WTC11 (cell line): Measurements from ENCODE around the gene SLCO1A2. TPM values are rescaled to one million over a fixed set of nuclear protein-coding genes. Genes with fewer than 3 reads are reported as not detected.
"Not testable (repeated sequence)": the region's sequence is repeated elsewhere in the genome, so short reads cannot be mapped to it uniquely, and the experiment has no call there.

Source experiments
- ATAC-seq: fragments of 200-7000 bp; cut with Tn5 transposase; 2 replicates; pipeline ENCODE4 v1.10.0; 2021; ENCODE audit warnings: mild to moderate bottlenecking, moderate library complexity
- CTCF ChIA-PET: fragments of 300-600 bp; sonication (Branson Sonifier 250); formaldehyde crosslinking; loops from one replicate; lab custom pipeline; 2021; ENCODE audit warnings: antibody characterized with exemption; lab: Charles Lee
- POLR2A ChIA-PET: fragments of 350-600 bp; sonication (Branson Sonifier 250); formaldehyde crosslinking; loops from one replicate; lab custom pipeline; 2021; ENCODE audit warnings: antibody characterized with exemption; lab: Charles Lee
- DNase-seq: peaks from one replicate; pipeline ENCODE4 v3.0.0; 2021; ENCODE audit warnings: low spot score
- H3K27ac Mint-ChIP-seq: 2 replicates; pipeline ENCODE4 v1.8.0; 2021; ENCODE audit warnings: mixed read lengths
- H3K27me3 Mint-ChIP-seq: 2 replicates; pipeline ENCODE4 v1.8.0; 2021; ENCODE audit warnings: low read depth, mild to moderate bottlenecking, moderate library complexity, mixed read lengths
- H3K36me3 Mint-ChIP-seq: 2 replicates; pipeline ENCODE4 v1.8.0; 2021; ENCODE audit warnings: mixed read lengths
- H3K4me1 Mint-ChIP-seq: 2 replicates; pipeline ENCODE4 v1.8.0; 2022; ENCODE audit warnings: mixed read lengths
- H3K4me3 Mint-ChIP-seq: 2 replicates; pipeline ENCODE4 v1.8.0; 2021; ENCODE audit warnings: mild to moderate bottlenecking, moderate library complexity, mixed read lengths
- H3K9me3 Mint-ChIP-seq: 2 replicates; pipeline ENCODE4 v1.8.0; 2021; ENCODE audit warnings: mixed read lengths
- ATF6 ChIP-seq: sonication (generic); formaldehyde crosslinking; IDR thresholded peaks from 2 replicates; pipeline ENCODE4 v1.8.1; 2023; ENCODE audit warnings: mild to moderate bottlenecking, missing genetic modification reagents
- ELF4 ChIP-seq: sonication (generic); formaldehyde crosslinking; IDR thresholded peaks from 2 replicates; pipeline ENCODE4 v1.8.1; 2022; ENCODE audit warnings: low read depth, mild to moderate bottlenecking, moderate library complexity, missing genetic modification reagents
- IRF2 ChIP-seq: sonication (generic); formaldehyde crosslinking; IDR thresholded peaks from 2 replicates; pipeline ENCODE4 v1.8.0; 2022; ENCODE audit warnings: low read depth, missing genetic modification reagents, borderline replicate concordance
- JAZF1 ChIP-seq: fragments of 250-450 bp; sonication (Bioruptor Pico); IDR thresholded peaks from 2 replicates; pipeline ENCODE4 v1.9.0; 2021; ENCODE audit warnings: moderate library complexity, mild to moderate bottlenecking, inconsistent platforms
- NR2C2 ChIP-seq: sonication (generic); formaldehyde crosslinking; IDR thresholded peaks from 2 replicates; pipeline ENCODE4 v1.8.0; 2022; ENCODE audit warnings: mild to moderate bottlenecking, missing genetic modification reagents
- PREB ChIP-seq: sonication (generic); formaldehyde crosslinking; IDR thresholded peaks from 2 replicates; pipeline ENCODE4 v1.8.1; 2022; ENCODE audit warnings: mild to moderate bottlenecking, missing genetic modification reagents, moderate library complexity, borderline replicate concordance
- total RNA-seq: library from RNA; stranded (reverse); gene quantifications from 3 replicates; pipeline ENCODE4 v1.2.3, GENCODE V29; 2021
- TF ChIP-seq, protein P1 (sequence below): fragments of 250-450 bp; sonication (Bioruptor Pico); conservative IDR thresholded peaks from 2 replicates; pipeline ENCODE4 v1.9.0; 2021; ENCODE audit warnings: mild to moderate bottlenecking
- TF ChIP-seq, protein P2 (sequence below): sonication (generic); formaldehyde crosslinking; IDR thresholded peaks from 2 replicates; pipeline ENCODE4 v1.8.0; 2022; ENCODE audit warnings: missing genetic modification reagents
- TF ChIP-seq, protein P3 (sequence below): fragments of 250-450 bp; sonication (Bioruptor Pico); IDR thresholded peaks from 2 replicates; pipeline ENCODE4 v1.9.0; 2021; ENCODE audit warnings: moderate library complexity, mild to moderate bottlenecking, inconsistent platforms, borderline replicate concordance

The SLCO1A2 gene
- total RNA-seq, 1 experiment from 2014 or later: 9.9 TPM

DNA sequence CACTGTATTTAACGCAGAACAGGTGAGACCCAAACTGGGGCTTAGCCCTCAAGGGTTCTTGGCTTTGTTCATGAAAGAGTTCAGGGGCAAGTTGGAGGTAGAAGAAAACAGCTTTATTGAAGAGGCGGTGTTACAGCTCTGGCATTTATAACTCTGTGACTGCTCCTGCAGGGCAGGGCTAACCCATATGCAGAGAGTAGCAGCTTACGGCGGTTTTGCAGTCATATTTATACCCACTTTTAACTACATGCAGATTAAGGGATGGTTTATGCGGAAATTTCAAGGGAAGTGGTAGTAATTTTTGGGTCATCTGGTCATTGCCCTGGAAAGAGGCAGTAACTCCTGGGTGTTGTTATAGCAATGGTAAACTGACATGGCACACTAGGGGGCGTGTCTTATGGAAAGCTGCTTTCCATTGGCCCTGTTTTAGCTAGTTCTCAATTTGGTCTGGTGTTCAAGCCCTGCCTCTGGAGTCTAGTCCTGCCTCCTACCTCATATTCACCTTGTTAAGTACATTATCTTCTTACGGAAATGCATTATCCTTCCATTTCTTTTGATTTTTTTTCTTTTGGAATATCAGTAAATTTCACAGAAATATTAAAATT is 36.2 kb upstream of the SLCO1A2 start (continued):
- TF ChIP-seq JAZF1 (CRISPR knock-in tag) (no peak), ATF6 (CRISPR knock-in tag) (no peak)
- TF ChIP-seq, protein P1, sequence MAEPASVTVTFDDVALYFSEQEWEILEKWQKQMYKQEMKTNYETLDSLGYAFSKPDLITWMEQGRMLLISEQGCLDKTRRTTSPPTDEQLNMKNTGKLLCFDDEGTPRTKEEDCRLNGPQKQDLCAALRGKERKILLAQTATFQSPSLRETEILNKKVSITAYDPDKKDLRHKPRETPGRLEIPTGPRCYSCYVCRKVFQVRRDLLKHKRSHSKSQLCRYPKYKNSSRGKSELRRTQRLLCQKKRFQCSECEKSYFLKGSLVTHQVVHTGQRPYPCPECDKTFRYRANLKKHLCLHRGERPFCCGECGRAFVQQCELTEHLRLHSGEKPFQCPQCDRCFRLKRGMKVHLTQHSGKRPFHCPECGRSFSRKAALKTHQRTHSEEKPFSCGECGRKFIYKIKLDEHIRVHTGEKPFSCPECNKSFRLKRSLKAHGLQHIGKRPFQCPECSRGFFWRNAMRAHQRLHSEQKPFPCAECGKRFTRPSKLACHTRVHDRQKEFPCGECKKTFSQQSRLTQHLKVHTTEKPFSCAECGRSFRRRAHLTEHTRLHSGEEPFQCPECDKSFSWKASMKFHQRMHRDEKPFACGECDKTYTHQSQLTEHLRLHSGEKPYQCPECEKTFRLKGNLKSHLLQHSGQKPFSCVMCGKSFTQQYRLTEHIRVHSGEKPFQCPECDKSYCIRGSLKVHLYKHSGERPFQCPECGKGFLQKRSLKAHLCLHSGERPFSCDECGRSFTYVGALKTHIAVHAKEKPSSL: no peak

GRCh38 chr12:21369141-21369980 is 34.6 kb upstream of the SLCO1A2 start:
- CTCF ChIA-PET: no interaction called here
- no peak for ATAC-seq

DNA sequence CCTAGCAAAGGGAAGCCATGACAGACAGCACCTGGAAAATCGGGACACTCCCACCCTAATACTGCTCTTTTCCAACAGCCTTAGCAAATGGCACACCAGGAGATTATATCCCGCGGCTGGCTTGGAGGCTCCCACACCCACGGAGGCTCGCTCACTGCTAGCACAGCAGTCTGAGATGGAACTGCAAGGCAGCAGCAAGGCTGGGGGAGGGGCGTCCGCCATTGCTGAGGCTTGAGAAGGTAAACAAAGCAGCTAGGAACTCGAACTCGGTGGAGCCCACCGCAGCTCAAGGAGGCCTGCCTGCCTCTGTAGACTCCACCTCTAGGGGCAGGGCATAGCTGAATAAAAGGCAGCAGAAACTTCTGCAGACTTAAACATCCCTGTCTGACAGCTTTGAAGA is 25.9 kb upstream of the SLCO1A2 start:
- H3K4me1 Mint-ChIP-seq, DNase-seq, H3K4me3 Mint-ChIP-seq, POLR2A ChIA-PET, H3K27ac Mint-ChIP-seq, ATAC-seq: not testable (repeated sequence)
- Mint-ChIP-seq H3K27me3 (peaks cover 38% of the 10 kb centered on the region), H3K36me3 (peaks cover 29% of the 10 kb centered on the region), H3K9me3 (peaks cover 41% of the 10 kb centered on the region)
- CTCF ChIA-PET: interaction anchor here (1.2 kb wide), 1 partner anchor 77 kb away, joined by 3 read pairs; the partner anchor contains the start of gene PYROXD1

More at GRCh38 chr12:21369141-21369980, 34.6 kb upstream of the SLCO1A2 start:
- Mint-ChIP-seq H3K4me3 (no peak overlapping the region), H3K36me3 (peaks cover 16% of the 10 kb centered on the region), H3K4me1 (peaks cover 31% of the 10 kb centered on the region), H3K27me3 (peaks cover 5% of the 10 kb centered on the region; the same call in 1 of the 2 replicates), H3K9me3 (peaks cover 22% of the 10 kb centered on the region), H3K27ac (no peak overlapping the region)
- TF ChIP-seq IRF2 (CRISPR knock-in tag) (no peak), ELF4 (CRISPR knock-in tag) (no peak), NR2C2 (CRISPR knock-in tag) (no peak), PREB (CRISPR knock-in tag) (no peak)
- TF ChIP-seq, protein P2, sequence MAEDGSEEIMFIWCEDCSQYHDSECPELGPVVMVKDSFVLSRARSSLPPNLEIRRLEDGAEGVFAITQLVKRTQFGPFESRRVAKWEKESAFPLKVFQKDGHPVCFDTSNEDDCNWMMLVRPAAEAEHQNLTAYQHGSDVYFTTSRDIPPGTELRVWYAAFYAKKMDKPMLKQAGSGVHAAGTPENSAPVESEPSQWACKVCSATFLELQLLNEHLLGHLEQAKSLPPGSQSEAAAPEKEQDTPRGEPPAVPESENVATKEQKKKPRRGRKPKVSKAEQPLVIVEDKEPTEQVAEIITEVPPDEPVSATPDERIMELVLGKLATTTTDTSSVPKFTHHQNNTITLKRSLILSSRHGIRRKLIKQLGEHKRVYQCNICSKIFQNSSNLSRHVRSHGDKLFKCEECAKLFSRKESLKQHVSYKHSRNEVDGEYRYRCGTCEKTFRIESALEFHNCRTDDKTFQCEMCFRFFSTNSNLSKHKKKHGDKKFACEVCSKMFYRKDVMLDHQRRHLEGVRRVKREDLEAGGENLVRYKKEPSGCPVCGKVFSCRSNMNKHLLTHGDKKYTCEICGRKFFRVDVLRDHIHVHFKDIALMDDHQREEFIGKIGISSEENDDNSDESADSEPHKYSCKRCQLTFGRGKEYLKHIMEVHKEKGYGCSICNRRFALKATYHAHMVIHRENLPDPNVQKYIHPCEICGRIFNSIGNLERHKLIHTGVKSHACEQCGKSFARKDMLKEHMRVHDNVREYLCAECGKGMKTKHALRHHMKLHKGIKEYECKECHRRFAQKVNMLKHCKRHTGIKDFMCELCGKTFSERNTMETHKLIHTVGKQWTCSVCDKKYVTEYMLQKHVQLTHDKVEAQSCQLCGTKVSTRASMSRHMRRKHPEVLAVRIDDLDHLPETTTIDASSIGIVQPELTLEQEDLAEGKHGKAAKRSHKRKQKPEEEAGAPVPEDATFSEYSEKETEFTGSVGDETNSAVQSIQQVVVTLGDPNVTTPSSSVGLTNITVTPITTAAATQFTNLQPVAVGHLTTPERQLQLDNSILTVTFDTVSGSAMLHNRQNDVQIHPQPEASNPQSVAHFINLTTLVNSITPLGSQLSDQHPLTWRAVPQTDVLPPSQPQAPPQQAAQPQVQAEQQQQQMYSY (CRISPR knock-in tag): no peak
- TF ChIP-seq, protein P3, sequence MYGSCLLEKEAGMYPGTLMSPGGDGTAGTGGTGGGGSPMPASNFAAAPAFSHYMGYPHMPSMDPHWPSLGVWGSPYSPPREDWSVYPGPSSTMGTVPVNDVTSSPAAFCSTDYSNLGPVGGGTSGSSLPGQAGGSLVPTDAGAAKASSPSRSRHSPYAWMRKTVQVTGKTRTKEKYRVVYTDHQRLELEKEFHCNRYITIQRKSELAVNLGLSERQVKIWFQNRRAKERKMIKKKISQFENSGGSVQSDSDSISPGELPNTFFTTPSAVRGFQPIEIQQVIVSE (CRISPR knock-in tag): no peak
- DNase-seq: no peak
- POLR2A ChIA-PET: no interaction called here
